Activated gamma-delta T cell treated with Interleukin-2 at 50 U/mL for 16 hours (primary cell): ENCODE measurements around the gene NLRP12.
"Not testable (repeated sequence)": the region's sequence is repeated elsewhere in the genome, so short reads cannot be mapped to it uniquely, and the experiment has no call there.

Source experiments
- DNase-seq: peaks from one replicate; pipeline ENCODE4 v3.0.0-alpha.2; 2020

Gene NLRP12

GRCh38 chr19:53824134-53824611 lies at the start of gene NLRP12:
Gene NLRP12, minus strand, starts transcription at chr19:53824314. Its CDS starts 140 bp downstream, at chr19:53824174.
- no peak for DNase-seq

- no peak for DNase-seq
Measured at GRCh38 chr19:53872762-53873161, 48.6 kb upstream of the NLRP12 start.

- no peak for DNase-seq
Measured at GRCh38 chr19:53871454-53871853, 47.3 kb upstream of the NLRP12 start.

GRCh38 chr19:53870485-53870844 lies 46.4 kb upstream of the NLRP12 start:
- no peak for DNase-seq

GRCh38 chr19:53869805-53870484 lies 45.8 kb upstream of the NLRP12 start:
- DNase-seq: not testable (repeated sequence)

- DNase-seq: peak; percentile 86
Measured at GRCh38 chr19:53868892-53869804, 45.0 kb upstream of the NLRP12 start.

GRCh38 chr19:53868091-53868891 lies 44.2 kb upstream of the NLRP12 start:
- peak; percentile 28 for DNase-seq

- peak; percentile 100 for DNase-seq
Measured at GRCh38 chr19:53867225-53868090, 43.3 kb upstream of the NLRP12 start, which contains the start of gene MYADM. Gene MYADM, plus strand, starts transcription at chr19:53867883. Its CDS starts 5,647 bp downstream, at chr19:53873530.

GRCh38 chr19:53866865-53867224 lies 42.7 kb upstream of the NLRP12 start:
- no peak for DNase-seq

GRCh38 chr19:53865918-53866864 lies 42.1 kb upstream of the NLRP12 start:
- peak; percentile 62 for DNase-seq

- no peak for DNase-seq
Measured at GRCh38 chr19:53865523-53865917, 41.4 kb upstream of the NLRP12 start.

GRCh38 chr19:53864308-53864836 lies 40.3 kb upstream of the NLRP12 start:
- no peak for DNase-seq

- no peak for DNase-seq
Measured at GRCh38 chr19:53853707-53854106, 29.6 kb upstream of the NLRP12 start.

GRCh38 chr19:53849237-53849676 lies 25.1 kb upstream of the NLRP12 start:
- no peak for DNase-seq

GRCh38 chr19:53847555-53847954 lies 23.4 kb upstream of the NLRP12 start:
- no peak for DNase-seq

- DNase-seq: no peak
Measured at GRCh38 chr19:53844849-53845246, 20.7 kb upstream of the NLRP12 start.

- DNase-seq: not testable (repeated sequence)
Measured at GRCh38 chr19:53840914-53841313, 16.8 kb upstream of the NLRP12 start.

- not testable (repeated sequence) for DNase-seq
Measured at GRCh38 chr19:53840241-53840640, 16.1 kb upstream of the NLRP12 start.

- not testable (repeated sequence) for DNase-seq
Measured at GRCh38 chr19:53838446-53838845, 14.3 kb upstream of the NLRP12 start.

GRCh38 chr19:53832861-53833260 lies 8.7 kb upstream of the NLRP12 start:
- not testable (repeated sequence) for DNase-seq
